ENCODE measurements around the gene GALNT10. TPM values are rescaled to one million over a fixed set of nuclear protein-coding genes. Genes with fewer than 3 reads are reported as not detected.

GALNT10 gene
- total and polyA plus RNA-seq, 2 of the 8 experiments (the other 6 are each of a cell fraction or from before 2014, with no cell fraction given): 4.6 to 15.5 TPM

GRCh38 chr5:154319736-154320135 is 129.2 kb downstream of the GALNT10 start:
- 81 to 100% methylated on average over 1 to 4 of the region's 4 CpGs for WGBS, 2 experiments (ENCODE audit: extremely low coverage in 1 of 2, insufficient coverage in 1 of 2, insufficient read length in 1 of 2, insufficient replicate concordance in 2 of 2, low coverage in 1 of 2, low lambda C conversion rate in 2 of 2, missing lambda C conversion rate in 1 of 2)
- Histone ChIP-seq H3K36me3 (ENCODE audit: control insufficient read depth in 2 of 4, insufficient read depth in 4 of 4, low read length in 3 of 4) (no peaks in the 10 kb centered on the region), H3K23ac (ENCODE audit: insufficient read length) (no peak overlapping the region), H3K27me3 (replicated peaks in 1 of 4; ENCODE audit: control insufficient read depth in 3 of 4, extremely low read depth in 1 of 4, insufficient read depth in 3 of 4, low read length in 3 of 4) (no peaks in the 10 kb centered on the region), H3K4me3 (ENCODE audit: extremely low read depth in 1 of 4, insufficient read depth in 2 of 4, low read depth in 3 of 4, low read length in 4 of 4) (no peak overlapping the region), H4K91ac (replicated peaks; ENCODE audit: insufficient read length, low read length) (no peak overlapping the region), H3K14ac (ENCODE audit: insufficient read length) (no peak overlapping the region), H2AK5ac (ENCODE audit: low read depth, low read length) (no peak overlapping the region), H2BK12ac (ENCODE audit: low read depth, low read length) (no peak overlapping the region), H3K4me2 (ENCODE audit: insufficient read depth in 1 of 2, low read depth in 2 of 2, low read length in 2 of 2) (no peak overlapping the region), H3K56ac (replicated peaks; ENCODE audit: insufficient read length, low read depth, low read length) (no peak overlapping the region), H2BK15ac (ENCODE audit: low read length) (no peak overlapping the region), H4K20me1 (replicated peaks in 1 of 2; ENCODE audit: control insufficient read depth in 1 of 2, insufficient read depth in 2 of 2, low read length in 2 of 2) (no peaks in the 10 kb centered on the region), H3K79me1 (ENCODE audit: low read depth, low read length) (no peaks in the 10 kb centered on the region), H3K4ac (replicated peaks; ENCODE audit: insufficient read length, low read depth, low read length) (no peak overlapping the region), H2AFZ (ENCODE audit: low read length) (no peak overlapping the region), H3K18ac (ENCODE audit: extremely low read depth, low read length) (no peak overlapping the region), H2BK5ac (ENCODE audit: low read depth, low read length) (no peak overlapping the region), H4K5ac (ENCODE audit: insufficient read length, low read depth, low read length) (no peak overlapping the region), H4K8ac (ENCODE audit: extremely low read depth, insufficient read depth, low read length) (no peak overlapping the region), H3K9me3 (ENCODE audit: insufficient read depth in 2 of 2, low read depth in 1 of 2, low read length in 1 of 2) (no peaks in the 10 kb centered on the region), H3K79me2 (ENCODE audit: control insufficient read depth in 1 of 2, insufficient read depth in 2 of 2, low read length in 2 of 2) (no peaks in the 10 kb centered on the region), H3K23me2 (ENCODE audit: low read depth, low read length) (no peaks in the 10 kb centered on the region), H3K9ac (replicated peaks in 1 of 4; ENCODE audit: extremely low read depth in 1 of 4, low read depth in 3 of 4, low read length in 3 of 4) (no peak overlapping the region), H2BK120ac (replicated peaks; ENCODE audit: low read depth, low read length) (no peak overlapping the region), H2BK20ac (ENCODE audit: low read length) (no peak overlapping the region), H3K4me1 (replicated peaks in 1 of 4; ENCODE audit: control insufficient read depth in 3 of 4, insufficient read depth in 4 of 4, low read length in 3 of 4) (no peaks in the 10 kb centered on the region; a peak in 1 of 7 replicates), H3K27ac (ENCODE audit: low read depth, low read length) (no peak overlapping the region)
- CTCF ChIA-PET (ENCODE audit: partially characterized antibody): interaction anchor here (0.5 to 1.7 kb wide), 3 partner anchors 26 to 247 kb away, joined by 3 to 5 read pairs (median 4); no protein-coding TSS in a partner anchor
- POLR2A ChIA-PET (ENCODE audit: partially characterized antibody): no interaction called here
- FAIRE-seq (no peak), DNase-seq (ENCODE audit: low read depth in 1 of 2, low spot score in 2 of 2) (no peak)
- TF ChIP-seq YY1 (IDR thresholded peaks at IDR 0.05; ENCODE audit: low read depth, low read length): no peak
- no peak for TF ChIP-seq SAP30 (IDR thresholded peaks at IDR 0.05; ENCODE audit: insufficient read depth, insufficient replicate concordance, low read length)
- TF ChIP-seq RNF2 (IDR thresholded peaks at IDR 0.05; ENCODE audit: borderline replicate concordance, low read depth, low read length, missing control alignments, poor library complexity, severe bottlenecking): no peak
- no peak for TF ChIP-seq POLR2AphosphoS5 (IDR thresholded peaks at IDR 0.05; ENCODE audit: low read depth, low read length)
- TF ChIP-seq SP2 (IDR thresholded peaks at IDR 0.05; ENCODE audit: low read length): no peak
- TF ChIP-seq BCL11A (IDR thresholded peaks at IDR 0.05; ENCODE audit: low read depth in 2 of 2, low read length in 2 of 2): no peak
- no peak for TF ChIP-seq KDM1A (IDR thresholded peaks at IDR 0.05; ENCODE audit: borderline replicate concordance, low read length)
- TF ChIP-seq KDM4A (IDR thresholded peaks at IDR 0.05; ENCODE audit: low read depth, low read length, severe bottlenecking): no peak
